Measurements from ENCODE around the gene PITRM1.

Gene PITRM1

GRCh38 chr10:3117486-3117885, 55.1 kb downstream of the PITRM1 start:
- H3K9me3 Mint-ChIP-seq: no peaks in the 10 kb centered on the region
- TF ChIP-seq CTCF (IDR thresholded peaks at IDR 0.05; ENCODE audit: unreplicated experiment in 3 of 3): no peak
- H3K4me1 Mint-ChIP-seq: no peaks in the 10 kb centered on the region
- no peak overlapping the region for H3K27ac Mint-ChIP-seq
- peaks cover 15% of the 10 kb centered on the region for H3K36me3 Mint-ChIP-seq (ENCODE audit: low read depth)
- no peak overlapping the region for H3K4me3 Mint-ChIP-seq
- peaks cover 2% of the 10 kb centered on the region for H3K27me3 Mint-ChIP-seq (ENCODE audit: low read depth)

- no peaks in the 10 kb centered on the region for H3K9me3 Mint-ChIP-seq
- no peak overlapping the region for H3K27ac Mint-ChIP-seq
- H3K27me3 Mint-ChIP-seq (ENCODE audit: low read depth): no peaks in the 10 kb centered on the region
- H3K4me3 Mint-ChIP-seq: no peak overlapping the region
- H3K4me1 Mint-ChIP-seq: peaks cover 3% of the 10 kb centered on the region
- TF ChIP-seq CTCF (IDR thresholded peaks at IDR 0.05; ENCODE audit: unreplicated experiment in 3 of 3): no peak
- peaks cover 18% of the 10 kb centered on the region for H3K36me3 Mint-ChIP-seq (ENCODE audit: low read depth)
These were observed 56.0 kb downstream of the PITRM1 start for GRCh38 chr10:3116508-3117100.

- H3K27me3 Mint-ChIP-seq (ENCODE audit: low read depth): no peaks in the 10 kb centered on the region
- no peak for TF ChIP-seq CTCF (IDR thresholded peaks at IDR 0.05; ENCODE audit: unreplicated experiment in 3 of 3)
- H3K9me3 Mint-ChIP-seq: no peaks in the 10 kb centered on the region
- H3K36me3 Mint-ChIP-seq (ENCODE audit: low read depth): peaks cover 15% of the 10 kb centered on the region
- H3K27ac Mint-ChIP-seq: no peak overlapping the region
- peaks cover 11% of the 10 kb centered on the region for H3K4me1 Mint-ChIP-seq
- H3K4me3 Mint-ChIP-seq: no peak overlapping the region
These were observed 56.9 kb downstream of the PITRM1 start for GRCh38 chr10:3115685-3116084.

- no peak for TF ChIP-seq CTCF (IDR thresholded peaks at IDR 0.05; ENCODE audit: unreplicated experiment in 3 of 3)
- Mint-ChIP-seq H3K27ac (no peak overlapping the region), H3K27me3 (ENCODE audit: low read depth) (no peaks in the 10 kb centered on the region), H3K4me1 (peaks cover 13% of the 10 kb centered on the region), H3K9me3 (no peaks in the 10 kb centered on the region), H3K4me3 (no peak overlapping the region), H3K36me3 (ENCODE audit: low read depth) (peaks cover 8% of the 10 kb centered on the region)
These were observed 59.2 kb downstream of the PITRM1 start for GRCh38 chr10:3113343-3113720.

GRCh38 chr10:3111621-3112163, 60.9 kb downstream of the PITRM1 start:
- H3K36me3 Mint-ChIP-seq (ENCODE audit: low read depth): peaks cover 8% of the 10 kb centered on the region
- H3K27ac Mint-ChIP-seq: peak overlapping the region; percentile 0 to 25 (median 20)
- H3K4me1 Mint-ChIP-seq: peaks cover 13% of the 10 kb centered on the region
- H3K27me3 Mint-ChIP-seq (ENCODE audit: low read depth): no peaks in the 10 kb centered on the region
- H3K4me3 Mint-ChIP-seq: no peak overlapping the region
- no peak for TF ChIP-seq CTCF (IDR thresholded peaks at IDR 0.05; ENCODE audit: unreplicated experiment in 3 of 3)
- no peaks in the 10 kb centered on the region for H3K9me3 Mint-ChIP-seq
